Prostate gland (tissue), 2 donors: ENCODE data around the gene CDK19.

Source experiments
- POLR2A ChIP-seq: fragments of 450-650 bp; IDR thresholded peaks from one replicate; pipeline ENCODE4 v1.6.1; 2016; ENCODE audit warnings: antibody characterized with exemption, mild to moderate bottlenecking
- TF ChIP-seq, protein P1 (sequence below), 4 experiments: fragments of 200-600 bp in 2 of 4; fragments of 450-650 bp in 2 of 4; sonication (generic) in 2 of 4; IDR thresholded peaks; 1 replicate in 3 of 4; 2 replicates in 1 of 4; pipeline ENCODE4 v1.5.1; 2016 to 2019; ENCODE audit warnings: antibody characterized with exemption in 4 of 4, mild to moderate bottlenecking in 2 of 4, moderate library complexity in 2 of 4

DNA sequence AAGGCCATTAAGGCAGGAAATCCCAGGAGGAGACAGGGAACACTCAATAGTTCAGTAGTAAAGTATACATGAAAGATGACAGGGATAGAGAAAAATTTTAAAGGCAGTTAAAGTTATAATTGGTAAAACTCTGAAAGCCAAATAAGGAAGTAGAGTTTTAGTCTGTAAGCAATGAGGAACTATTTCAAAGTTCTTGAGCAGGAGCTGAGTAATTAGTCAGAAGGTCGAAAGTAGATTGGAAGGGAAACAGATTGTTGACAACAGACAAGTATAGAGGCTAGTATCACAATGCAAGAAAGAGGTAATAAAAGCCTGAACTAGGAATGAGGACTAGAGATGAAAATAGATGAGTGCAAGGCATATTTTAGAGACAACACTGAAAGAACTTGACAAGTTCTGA lies 150.3 kb downstream of the CDK19 start:
- TF ChIP-seq, protein P1, sequence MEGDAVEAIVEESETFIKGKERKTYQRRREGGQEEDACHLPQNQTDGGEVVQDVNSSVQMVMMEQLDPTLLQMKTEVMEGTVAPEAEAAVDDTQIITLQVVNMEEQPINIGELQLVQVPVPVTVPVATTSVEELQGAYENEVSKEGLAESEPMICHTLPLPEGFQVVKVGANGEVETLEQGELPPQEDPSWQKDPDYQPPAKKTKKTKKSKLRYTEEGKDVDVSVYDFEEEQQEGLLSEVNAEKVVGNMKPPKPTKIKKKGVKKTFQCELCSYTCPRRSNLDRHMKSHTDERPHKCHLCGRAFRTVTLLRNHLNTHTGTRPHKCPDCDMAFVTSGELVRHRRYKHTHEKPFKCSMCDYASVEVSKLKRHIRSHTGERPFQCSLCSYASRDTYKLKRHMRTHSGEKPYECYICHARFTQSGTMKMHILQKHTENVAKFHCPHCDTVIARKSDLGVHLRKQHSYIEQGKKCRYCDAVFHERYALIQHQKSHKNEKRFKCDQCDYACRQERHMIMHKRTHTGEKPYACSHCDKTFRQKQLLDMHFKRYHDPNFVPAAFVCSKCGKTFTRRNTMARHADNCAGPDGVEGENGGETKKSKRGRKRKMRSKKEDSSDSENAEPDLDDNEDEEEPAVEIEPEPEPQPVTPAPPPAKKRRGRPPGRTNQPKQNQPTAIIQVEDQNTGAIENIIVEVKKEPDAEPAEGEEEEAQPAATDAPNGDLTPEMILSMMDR (IDR thresholded peaks at IDR 0.05), result no peak
- TF ChIP-seq POLR2A, result no peak
